HG03135 (cell line): Measurements from ENCODE around the gene MYO1E.

Experiments
- ATAC-seq: cut with Tn5 transposase; IDR thresholded peaks from one replicate; pipeline ENCODE4 v1.9.1; 2021; ENCODE audit warnings: mild to moderate bottlenecking, moderate library complexity; ENCODE audit not compliant: unreplicated experiment

Gene MYO1E

GRCh38 chr15:59268852-59269407, 103.7 kb downstream of the MYO1E start:
- ATAC-seq = no peak

- ATAC-seq = no peak
Observed at GRCh38 chr15:59268168-59268851, 104.4 kb downstream of the MYO1E start.

GRCh38 chr15:59266028-59266427, 106.6 kb downstream of the MYO1E start:
- ATAC-seq = no peak

GRCh38 chr15:59262316-59262715, 110.4 kb downstream of the MYO1E start:
- ATAC-seq = no peak

GRCh38 chr15:59260090-59260489, 112.6 kb downstream of the MYO1E start:
- ATAC-seq = no peak

GRCh38 chr15:59259137-59259943, 113.3 kb downstream of the MYO1E start:
- no peak for ATAC-seq

- ATAC-seq = no peak
Observed at GRCh38 chr15:59258317-59258716, 114.4 kb downstream of the MYO1E start.

GRCh38 chr15:59257140-59257539, 115.5 kb downstream of the MYO1E start:
- ATAC-seq = no peak

GRCh38 chr15:59256482-59256881, 116.2 kb downstream of the MYO1E start:
- ATAC-seq = no peak

GRCh38 chr15:59255680-59256336, 116.9 kb downstream of the MYO1E start:
- ATAC-seq = no peak

- ATAC-seq = no peak
Observed at GRCh38 chr15:59252137-59252536, 120.5 kb downstream of the MYO1E start.

GRCh38 chr15:59251001-59251845, 121.4 kb downstream of the MYO1E start:
- no peak for ATAC-seq

- ATAC-seq = no peak
Observed at GRCh38 chr15:59250249-59250648, 122.4 kb downstream of the MYO1E start.

GRCh38 chr15:59249816-59250215, 122.9 kb downstream of the MYO1E start:
- no peak for ATAC-seq

GRCh38 chr15:59247364-59247763, 125.3 kb downstream of the MYO1E start:
- no peak for ATAC-seq

- ATAC-seq = no peak
Observed at GRCh38 chr15:59245559-59245958, 127.1 kb downstream of the MYO1E start.

- ATAC-seq = peak; percentile 91
Observed at GRCh38 chr15:59244337-59244736, 128.3 kb downstream of the MYO1E start.

- ATAC-seq = no peak
Observed at GRCh38 chr15:59243622-59244021, 129.0 kb downstream of the MYO1E start.

GRCh38 chr15:59242649-59243048, 130.0 kb downstream of the MYO1E start:
- no peak for ATAC-seq

GRCh38 chr15:59240036-59240435, 132.6 kb downstream of the MYO1E start:
- ATAC-seq = no peak

- ATAC-seq = peak; percentile 35
Observed at GRCh38 chr15:59237924-59238331, 134.7 kb downstream of the MYO1E start.
